GM12874 (cell line): ENCODE measurements around the gene SMIM13.
A peak's percentile ranks its signal among the peaks of the same experiment; 100 is the strongest.

ENCODE experiments used
- TF ChIP-seq, protein P1 (sequence below): IDR thresholded peaks from 2 replicates; pipeline ENCODE4 v1.5.1; 2011; ENCODE audit warnings: low read depth, mild to moderate bottlenecking, control low read depth, low read length, moderate library complexity; ENCODE audit not compliant: insufficient read depth

SMIM13 gene

GRCh38 chr6:11164717-11165646, 71.3 kb downstream of the SMIM13 start:
- TF ChIP-seq, protein P1, sequence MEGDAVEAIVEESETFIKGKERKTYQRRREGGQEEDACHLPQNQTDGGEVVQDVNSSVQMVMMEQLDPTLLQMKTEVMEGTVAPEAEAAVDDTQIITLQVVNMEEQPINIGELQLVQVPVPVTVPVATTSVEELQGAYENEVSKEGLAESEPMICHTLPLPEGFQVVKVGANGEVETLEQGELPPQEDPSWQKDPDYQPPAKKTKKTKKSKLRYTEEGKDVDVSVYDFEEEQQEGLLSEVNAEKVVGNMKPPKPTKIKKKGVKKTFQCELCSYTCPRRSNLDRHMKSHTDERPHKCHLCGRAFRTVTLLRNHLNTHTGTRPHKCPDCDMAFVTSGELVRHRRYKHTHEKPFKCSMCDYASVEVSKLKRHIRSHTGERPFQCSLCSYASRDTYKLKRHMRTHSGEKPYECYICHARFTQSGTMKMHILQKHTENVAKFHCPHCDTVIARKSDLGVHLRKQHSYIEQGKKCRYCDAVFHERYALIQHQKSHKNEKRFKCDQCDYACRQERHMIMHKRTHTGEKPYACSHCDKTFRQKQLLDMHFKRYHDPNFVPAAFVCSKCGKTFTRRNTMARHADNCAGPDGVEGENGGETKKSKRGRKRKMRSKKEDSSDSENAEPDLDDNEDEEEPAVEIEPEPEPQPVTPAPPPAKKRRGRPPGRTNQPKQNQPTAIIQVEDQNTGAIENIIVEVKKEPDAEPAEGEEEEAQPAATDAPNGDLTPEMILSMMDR, result no peak

DNA sequence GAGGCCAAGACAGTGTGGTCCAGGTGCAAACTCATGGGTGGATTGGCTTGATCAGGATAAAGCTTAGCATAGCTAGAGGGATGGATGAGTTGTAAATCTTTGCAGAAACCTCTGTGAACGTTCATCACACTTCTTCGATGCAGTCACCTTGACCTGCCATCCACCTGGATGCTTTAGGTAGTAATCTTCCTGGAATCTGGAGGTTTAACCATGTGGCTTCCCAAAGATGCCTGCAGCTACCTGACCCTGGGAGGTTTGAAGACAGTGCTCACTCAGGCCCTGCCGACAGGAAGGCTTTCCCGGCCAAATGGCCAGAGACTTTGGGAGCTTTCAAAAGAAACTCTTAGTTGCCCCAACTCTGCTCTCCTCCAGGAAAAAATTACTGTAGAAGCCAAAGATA, 73.3 kb downstream of the SMIM13 start:
- TF ChIP-seq, protein P1, result no peak

DNA sequence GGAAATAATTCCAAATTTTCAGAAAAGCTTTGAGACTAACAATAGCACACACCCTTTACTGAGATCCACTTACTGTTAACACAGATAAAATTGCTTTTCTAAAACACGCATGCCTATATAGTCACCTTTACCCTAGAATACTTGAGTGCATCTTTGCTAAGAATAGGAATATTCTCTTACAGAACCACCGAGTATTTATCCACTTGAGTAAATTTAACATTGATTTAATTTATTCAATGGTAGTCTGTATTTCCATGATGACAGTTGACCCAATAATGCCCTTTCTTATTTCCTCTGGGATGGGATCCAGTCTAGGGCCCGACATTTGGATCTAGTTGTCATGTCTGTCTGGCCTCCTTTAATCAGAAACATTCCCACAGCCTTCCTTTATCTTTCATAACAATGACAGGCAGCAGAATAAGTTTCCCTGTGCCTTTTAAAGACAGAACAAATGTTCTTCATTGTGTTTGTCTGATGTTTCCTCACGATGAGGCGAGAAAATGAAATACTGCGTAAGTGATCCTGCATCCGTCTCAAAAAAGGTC, 74.5 kb downstream of the SMIM13 start:
- TF ChIP-seq, protein P1, result no peak

GRCh38 chr6:11171952-11172351, 78.3 kb downstream of the SMIM13 start:
- TF ChIP-seq, protein P1, result no peak

DNA sequence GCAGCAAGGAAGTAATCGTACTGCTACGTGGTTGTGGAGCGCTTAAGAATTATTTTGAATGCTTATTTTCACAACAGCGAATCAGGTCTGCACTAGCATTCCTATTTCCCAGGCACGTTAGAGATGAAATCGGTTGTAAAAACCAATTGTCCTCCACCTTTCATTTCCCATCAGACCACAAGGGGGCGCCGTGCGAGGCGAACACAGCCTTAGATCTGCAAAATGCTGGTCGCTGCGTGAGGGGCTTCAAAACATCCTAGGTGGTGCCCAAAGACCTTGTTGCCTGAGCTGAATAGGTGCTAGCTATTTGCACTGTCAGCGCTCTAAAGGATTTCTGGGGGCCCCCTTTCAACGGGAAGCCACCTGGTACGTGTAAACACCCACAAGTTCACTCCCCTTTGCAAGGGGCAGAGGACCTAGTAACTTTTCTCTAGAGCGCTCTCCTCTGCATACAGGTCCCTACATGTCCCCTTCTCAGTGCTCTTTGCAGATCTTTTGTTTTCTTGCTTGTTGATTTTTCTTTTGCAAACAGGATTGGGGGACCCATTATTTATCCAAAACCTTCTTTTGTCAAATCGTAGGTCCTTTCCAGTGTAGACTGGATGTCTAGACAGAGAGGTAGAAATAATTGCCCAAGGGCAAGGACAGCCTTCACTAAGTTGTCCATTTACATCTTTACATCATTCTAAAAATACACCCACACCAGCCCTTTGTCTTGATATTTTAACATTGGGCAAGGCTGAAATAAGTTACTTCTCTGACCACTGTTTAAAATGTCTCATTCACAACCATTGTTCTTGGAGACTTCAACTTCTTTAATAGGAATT, 79.1 kb downstream of the SMIM13 start:
- TF ChIP-seq, protein P1, result peak; percentile 80

- TF ChIP-seq, protein P1, result no peak
Observed at GRCh38 chr6:11174242-11174611, 80.6 kb downstream of the SMIM13 start.

GRCh38 chr6:11177271-11177670, 83.6 kb downstream of the SMIM13 start:
- TF ChIP-seq, protein P1, result no peak
